ENCODE results near the gene CHID1.

GRCh38 chr11:901452-902061, 9.1 kb downstream of the CHID1 start:
- TF ChIP-seq CTCF (conservative IDR thresholded peaks at IDR 0.05), result no peak
- no peak for TF ChIP-seq EZH2 (IDR thresholded peaks at IDR 0.05; ENCODE audit: low read depth)

Measured in PC-9 (cell line).